Neural cell (in vitro differentiated cells): Measurements from ENCODE around the gene MRPS22.

ENCODE experiments used
- EP300 ChIP-seq: fragments of 450-650 bp; conservative IDR thresholded peaks from 2 replicates; pipeline ENCODE4 v1.6.1; 2014; ENCODE audit warnings: antibody characterized with exemption, mild to moderate bottlenecking, moderate library complexity; ENCODE audit not compliant: poor library complexity, severe bottlenecking
- EZH2 ChIP-seq: fragments of 200-600, 300-800 bp; shearing (Covaris generic), sonication (generic); IDR thresholded peaks from 2 replicates; pipeline ENCODE4 v1.6.1; 2014; ENCODE audit warnings: antibody characterized with exemption, low read length, borderline replicate concordance, mild to moderate bottlenecking; ENCODE audit not compliant: insufficient read depth, poor library complexity, severe bottlenecking
- MXI1 ChIP-seq: fragments of 450-650 bp; conservative IDR thresholded peaks from 2 replicates; pipeline ENCODE4 v1.6.1; 2014; ENCODE audit warnings: antibody characterized with exemption, mild to moderate bottlenecking; ENCODE audit not compliant: poor library complexity, severe bottlenecking
- POLR2AphosphoS5 ChIP-seq: IDR thresholded peaks from 2 replicates; pipeline ENCODE4 v1.6.1; 2012
- REST ChIP-seq: IDR thresholded peaks from 2 replicates; pipeline ENCODE4 v1.6.1; 2012; ENCODE audit warnings: borderline replicate concordance
- SMC3 ChIP-seq: fragments of 450-650 bp; conservative IDR thresholded peaks from 2 replicates; pipeline ENCODE4 v1.6.1; 2014; ENCODE audit warnings: antibody characterized with exemption, mild to moderate bottlenecking, moderate library complexity; ENCODE audit not compliant: poor library complexity
- TAF1 ChIP-seq: IDR thresholded peaks from 2 replicates; pipeline ENCODE4 v1.6.1; 2012; ENCODE audit warnings: low read depth
- TF ChIP-seq, protein P1 (sequence below): fragments of 450-650 bp; IDR thresholded peaks from 2 replicates; pipeline ENCODE4 v1.5.1; 2014; ENCODE audit warnings: antibody characterized with exemption, mild to moderate bottlenecking, moderate library complexity; ENCODE audit not compliant: poor library complexity, severe bottlenecking

DNA sequence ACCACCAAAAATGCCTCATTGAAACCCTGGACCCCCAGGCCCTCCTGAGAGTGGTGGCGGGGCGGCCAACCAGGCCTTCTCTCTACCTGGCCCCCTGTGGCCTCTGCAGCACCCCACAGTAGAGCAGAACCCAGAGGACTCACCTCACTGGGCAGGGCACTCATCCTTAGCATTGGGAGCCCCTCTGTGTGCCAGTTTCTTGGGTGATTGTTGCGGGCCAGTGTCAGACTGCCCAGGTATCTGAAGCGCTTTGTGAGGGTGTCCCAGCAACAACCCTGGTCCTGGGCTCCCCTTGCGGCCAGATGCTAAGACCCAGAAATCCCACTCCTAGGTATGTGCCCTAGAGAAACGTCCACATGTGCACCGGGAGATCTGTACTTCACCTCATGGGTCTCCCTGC is 20.7 kb upstream of the MRPS22 start:
- TF ChIP-seq, protein P1, sequence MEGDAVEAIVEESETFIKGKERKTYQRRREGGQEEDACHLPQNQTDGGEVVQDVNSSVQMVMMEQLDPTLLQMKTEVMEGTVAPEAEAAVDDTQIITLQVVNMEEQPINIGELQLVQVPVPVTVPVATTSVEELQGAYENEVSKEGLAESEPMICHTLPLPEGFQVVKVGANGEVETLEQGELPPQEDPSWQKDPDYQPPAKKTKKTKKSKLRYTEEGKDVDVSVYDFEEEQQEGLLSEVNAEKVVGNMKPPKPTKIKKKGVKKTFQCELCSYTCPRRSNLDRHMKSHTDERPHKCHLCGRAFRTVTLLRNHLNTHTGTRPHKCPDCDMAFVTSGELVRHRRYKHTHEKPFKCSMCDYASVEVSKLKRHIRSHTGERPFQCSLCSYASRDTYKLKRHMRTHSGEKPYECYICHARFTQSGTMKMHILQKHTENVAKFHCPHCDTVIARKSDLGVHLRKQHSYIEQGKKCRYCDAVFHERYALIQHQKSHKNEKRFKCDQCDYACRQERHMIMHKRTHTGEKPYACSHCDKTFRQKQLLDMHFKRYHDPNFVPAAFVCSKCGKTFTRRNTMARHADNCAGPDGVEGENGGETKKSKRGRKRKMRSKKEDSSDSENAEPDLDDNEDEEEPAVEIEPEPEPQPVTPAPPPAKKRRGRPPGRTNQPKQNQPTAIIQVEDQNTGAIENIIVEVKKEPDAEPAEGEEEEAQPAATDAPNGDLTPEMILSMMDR = no peak
- no peak for TF ChIP-seq POLR2AphosphoS5
- no peak for TF ChIP-seq TAF1
- no peak for TF ChIP-seq MXI1
- no peak for TF ChIP-seq REST
- no peak for TF ChIP-seq EP300
- TF ChIP-seq SMC3 = no peak
- no peak for TF ChIP-seq EZH2
